Type B pancreatic cell (in vitro differentiated cells): ENCODE data around the gene POLR2I. TPM values are rescaled to one million over a fixed set of nuclear protein-coding genes. Genes with fewer than 3 reads are reported as not detected.

Source experiments
- DNase-seq: peaks from one replicate; pipeline ENCODE4 v3.0.0; 2021; ENCODE audit warnings: mixed read lengths; ENCODE audit not compliant: unreplicated experiment; ENCODE audit errors: extremely low spot score
- H3K27ac Mint-ChIP-seq: 2 replicates; pipeline ENCODE4 v1.8.0; 2021; ENCODE audit warnings: mild to moderate bottlenecking, mixed read lengths
- H3K27me3 Mint-ChIP-seq: 2 replicates; pipeline ENCODE4 v1.8.0; 2021; ENCODE audit warnings: mixed read lengths
- H3K36me3 Mint-ChIP-seq: 2 replicates; pipeline ENCODE4 v1.8.0; 2021; ENCODE audit warnings: mixed read lengths
- H3K4me1 Mint-ChIP-seq: one replicate; pipeline ENCODE4 v1.8.0; 2021; ENCODE audit warnings: mixed read lengths; ENCODE audit not compliant: unreplicated experiment
- H3K4me3 Mint-ChIP-seq: 2 replicates; pipeline ENCODE4 v1.8.0; 2021; ENCODE audit warnings: mild to moderate bottlenecking, mixed read lengths
- H3K9me3 Mint-ChIP-seq: 2 replicates; pipeline ENCODE4 v1.8.0; 2021; ENCODE audit warnings: mixed read lengths
- CTCF ChIP-seq: fragments of 200-600 bp; sonication (generic); conservative IDR thresholded peaks from 2 replicates; pipeline ENCODE4 v1.5.0; 2021; ENCODE audit warnings: antibody characterized with exemption, mild to moderate bottlenecking
- long read RNA-seq: library from polyadenylated mRNA; unstranded; transcript quantifications from one replicate; pipeline ENCODE4 v2.0.0, GENCODE V29; 2020
- total RNA-seq: library from RNA; stranded (reverse); gene quantifications from 2 replicates; pipeline ENCODE4 v1.2.1, GENCODE V29; 2021; ENCODE audit warnings: low replicate concordance

Gene POLR2I
- total RNA-seq = 74.7 and 81.7 TPM in 2 replicates
- long read RNA-seq, transcript POLR2I-201 (6 exons, 913 nt) = major isoform, 11 of 15 reads
- long read RNA-seq, partial matches to known transcripts = 1 of 15 reads
- long read RNA-seq, other reads (novel, unspliced or antisense) = 0 of 15 reads

GRCh38 chr19:36114721-36115452, at the start of gene POLR2I:
Gene POLR2I, minus strand, starts transcription at chr19:36114875. Its CDS starts 19 bp downstream, at chr19:36114856.
- peak within 1 kb of the TSS; percentile 95 for H3K4me3 Mint-ChIP-seq
- peaks cover 3% of the 10 kb centered on the region for H3K27me3 Mint-ChIP-seq
- TF ChIP-seq CTCF = no peak
- peak within 1 kb of the TSS; percentile 97 for H3K27ac Mint-ChIP-seq
- H3K9me3 Mint-ChIP-seq = no peaks in the 10 kb centered on the region
- peaks cover 23% of the 10 kb centered on the region for H3K4me1 Mint-ChIP-seq
- peaks cover 13% of the 10 kb centered on the region for H3K36me3 Mint-ChIP-seq
- peak; percentile 98 for DNase-seq

GRCh38 chr19:36163813-36164212, 49.1 kb upstream of the POLR2I start:
- no peak for TF ChIP-seq CTCF
- no peaks in the 10 kb centered on the region for H3K4me1 Mint-ChIP-seq
- DNase-seq = no peak
- H3K36me3 Mint-ChIP-seq = peaks cover 13% of the 10 kb centered on the region
- no peaks in the 10 kb centered on the region for H3K27me3 Mint-ChIP-seq
- H3K27ac Mint-ChIP-seq = no peak overlapping the region
- no peaks in the 10 kb centered on the region for H3K9me3 Mint-ChIP-seq
- no peak overlapping the region for H3K4me3 Mint-ChIP-seq

GRCh38 chr19:36160821-36161596, 46.3 kb upstream of the POLR2I start:
- Mint-ChIP-seq H3K36me3 (peaks cover 18% of the 10 kb centered on the region), H3K4me3 (no peak overlapping the region), H3K9me3 (no peaks in the 10 kb centered on the region), H3K27ac (no peak overlapping the region), H3K4me1 (peaks cover 8% of the 10 kb centered on the region), H3K27me3 (no peaks in the 10 kb centered on the region)
- DNase-seq = no peak
- TF ChIP-seq CTCF = no peak

GRCh38 chr19:36153126-36153525, 38.5 kb upstream of the POLR2I start:
- H3K4me3 Mint-ChIP-seq = no peak overlapping the region
- no peaks in the 10 kb centered on the region for H3K27me3 Mint-ChIP-seq
- DNase-seq = no peak
- peaks cover 16% of the 10 kb centered on the region for H3K4me1 Mint-ChIP-seq
- peaks cover 18% of the 10 kb centered on the region for H3K36me3 Mint-ChIP-seq
- H3K9me3 Mint-ChIP-seq = no peaks in the 10 kb centered on the region
- no peak overlapping the region for H3K27ac Mint-ChIP-seq
- no peak for TF ChIP-seq CTCF

GRCh38 chr19:36152352-36153091, 37.8 kb upstream of the POLR2I start, which contains the start of gene COX7A1:
Gene COX7A1, minus strand, starts transcription at chr19:36152447. Its CDS starts 40 bp downstream, at chr19:36152407.
- DNase-seq = no peak
- no peak within 1 kb of the TSS for H3K4me3 Mint-ChIP-seq
- no peak within 1 kb of the TSS for H3K27ac Mint-ChIP-seq
- no peak for TF ChIP-seq CTCF
- peaks cover 16% of the 10 kb centered on the region for H3K4me1 Mint-ChIP-seq
- no peaks in the 10 kb centered on the region for H3K9me3 Mint-ChIP-seq
- H3K36me3 Mint-ChIP-seq = peaks cover 18% of the 10 kb centered on the region
- H3K27me3 Mint-ChIP-seq = no peaks in the 10 kb centered on the region
